Fibroblast of villous mesenchyme (primary cell): ENCODE data around the gene BMERB1. TPM values are rescaled to one million over a fixed set of nuclear protein-coding genes. Genes with fewer than 3 reads are reported as not detected.
A peak's percentile ranks its signal among the peaks of the same experiment; 100 is the strongest.

ENCODE experiments used
- DNase-seq: peaks from one replicate; pipeline ENCODE4 v3.0.0-alpha.2; 2010; ENCODE audit warnings: low read depth
- H3K4me3 ChIP-seq: 2 replicates; pipeline ENCODE4 v1.5.1; 2011; ENCODE audit warnings: low read depth, mild to moderate bottlenecking, low read length
- total RNA-seq: library from RNA; depleted of rRNA; stranded (reverse); fragments of >200 nt; gene quantifications from 2 replicates; pipeline ENCODE4 v1.2.3, GENCODE V29; 2012
- TF ChIP-seq, protein P1 (sequence below): IDR thresholded peaks from 2 replicates; pipeline ENCODE4 v1.5.1; 2012; ENCODE audit warnings: low read depth, mild to moderate bottlenecking, low read length; ENCODE audit not compliant: insufficient read depth

The BMERB1 gene
- total RNA-seq, 1 donor = 44.0 TPM

DNA sequence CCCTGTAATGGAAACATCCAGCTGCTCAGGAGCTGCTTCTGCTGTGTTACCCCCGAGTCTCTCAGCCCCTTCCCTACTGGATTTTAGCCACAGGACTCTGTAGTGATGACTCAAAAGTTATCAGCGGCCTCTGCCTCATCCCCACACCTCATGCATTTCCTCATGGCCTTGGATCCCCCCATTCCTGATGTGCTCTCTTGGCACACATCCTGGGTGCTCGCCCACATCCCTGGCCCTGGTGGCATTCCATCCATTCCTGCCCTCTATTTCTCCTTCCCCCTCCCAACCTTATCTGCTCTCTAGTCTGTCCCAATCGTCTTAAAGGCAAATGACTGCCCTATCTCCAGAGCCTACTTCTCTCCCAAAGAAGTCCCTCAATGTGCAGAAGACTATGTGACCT, 184.0 kb downstream of the BMERB1 start:
- TF ChIP-seq, protein P1, sequence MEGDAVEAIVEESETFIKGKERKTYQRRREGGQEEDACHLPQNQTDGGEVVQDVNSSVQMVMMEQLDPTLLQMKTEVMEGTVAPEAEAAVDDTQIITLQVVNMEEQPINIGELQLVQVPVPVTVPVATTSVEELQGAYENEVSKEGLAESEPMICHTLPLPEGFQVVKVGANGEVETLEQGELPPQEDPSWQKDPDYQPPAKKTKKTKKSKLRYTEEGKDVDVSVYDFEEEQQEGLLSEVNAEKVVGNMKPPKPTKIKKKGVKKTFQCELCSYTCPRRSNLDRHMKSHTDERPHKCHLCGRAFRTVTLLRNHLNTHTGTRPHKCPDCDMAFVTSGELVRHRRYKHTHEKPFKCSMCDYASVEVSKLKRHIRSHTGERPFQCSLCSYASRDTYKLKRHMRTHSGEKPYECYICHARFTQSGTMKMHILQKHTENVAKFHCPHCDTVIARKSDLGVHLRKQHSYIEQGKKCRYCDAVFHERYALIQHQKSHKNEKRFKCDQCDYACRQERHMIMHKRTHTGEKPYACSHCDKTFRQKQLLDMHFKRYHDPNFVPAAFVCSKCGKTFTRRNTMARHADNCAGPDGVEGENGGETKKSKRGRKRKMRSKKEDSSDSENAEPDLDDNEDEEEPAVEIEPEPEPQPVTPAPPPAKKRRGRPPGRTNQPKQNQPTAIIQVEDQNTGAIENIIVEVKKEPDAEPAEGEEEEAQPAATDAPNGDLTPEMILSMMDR = no peak
- H3K4me3 ChIP-seq = no peak overlapping the region

GRCh38 chr16:15620611-15621195, 186.3 kb downstream of the BMERB1 start:
- H3K4me3 ChIP-seq = no peak overlapping the region
- DNase-seq = no peak
- TF ChIP-seq, protein P1 = no peak

More for the DNA sequence above, 184.0 kb downstream of the BMERB1 start:
- peak; percentile 73 for DNase-seq

DNA sequence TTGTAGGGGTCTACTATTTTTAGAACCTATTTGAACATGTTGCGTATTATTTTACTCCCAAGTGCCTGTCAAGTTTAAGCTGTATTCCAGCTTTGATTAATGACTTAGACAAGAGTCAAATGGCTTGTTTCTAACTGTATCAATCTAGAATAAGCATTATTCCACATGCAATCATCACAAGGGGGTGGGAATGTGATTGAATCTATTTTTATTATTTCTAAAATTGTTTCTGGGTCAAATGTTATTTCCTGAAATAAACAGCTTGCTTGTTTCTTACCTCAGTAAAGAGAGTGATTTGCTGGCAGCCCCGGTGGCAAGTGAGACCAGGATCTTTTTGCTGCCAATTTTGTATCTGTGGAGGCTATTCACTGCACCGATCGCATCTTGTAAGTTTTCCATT, 187.1 kb downstream of the BMERB1 start:
- TF ChIP-seq, protein P1 = no peak
- DNase-seq = no peak
- H3K4me3 ChIP-seq = no peak overlapping the region

DNA sequence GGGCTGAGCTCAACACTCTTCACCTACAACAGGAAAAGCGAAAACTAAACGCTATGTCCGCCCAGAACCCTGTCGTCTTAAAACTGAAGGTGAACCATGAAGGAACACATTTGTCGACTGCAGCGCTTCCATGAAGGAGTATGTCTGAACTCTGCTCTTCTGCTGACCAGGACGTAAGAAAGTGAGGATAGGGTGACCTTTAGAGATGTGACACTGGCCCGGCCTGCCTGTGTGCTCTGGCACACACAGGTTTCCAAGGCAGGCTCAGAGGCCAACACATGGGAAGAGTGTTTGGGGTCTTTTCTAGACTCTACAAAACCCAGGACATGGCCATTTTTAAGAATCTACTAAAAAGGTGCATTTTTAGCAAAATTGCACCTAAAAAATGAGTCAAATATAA, 187.5 kb downstream of the BMERB1 start:
- TF ChIP-seq, protein P1 = no peak
- DNase-seq = no peak
- H3K4me3 ChIP-seq = no peak overlapping the region

DNA sequence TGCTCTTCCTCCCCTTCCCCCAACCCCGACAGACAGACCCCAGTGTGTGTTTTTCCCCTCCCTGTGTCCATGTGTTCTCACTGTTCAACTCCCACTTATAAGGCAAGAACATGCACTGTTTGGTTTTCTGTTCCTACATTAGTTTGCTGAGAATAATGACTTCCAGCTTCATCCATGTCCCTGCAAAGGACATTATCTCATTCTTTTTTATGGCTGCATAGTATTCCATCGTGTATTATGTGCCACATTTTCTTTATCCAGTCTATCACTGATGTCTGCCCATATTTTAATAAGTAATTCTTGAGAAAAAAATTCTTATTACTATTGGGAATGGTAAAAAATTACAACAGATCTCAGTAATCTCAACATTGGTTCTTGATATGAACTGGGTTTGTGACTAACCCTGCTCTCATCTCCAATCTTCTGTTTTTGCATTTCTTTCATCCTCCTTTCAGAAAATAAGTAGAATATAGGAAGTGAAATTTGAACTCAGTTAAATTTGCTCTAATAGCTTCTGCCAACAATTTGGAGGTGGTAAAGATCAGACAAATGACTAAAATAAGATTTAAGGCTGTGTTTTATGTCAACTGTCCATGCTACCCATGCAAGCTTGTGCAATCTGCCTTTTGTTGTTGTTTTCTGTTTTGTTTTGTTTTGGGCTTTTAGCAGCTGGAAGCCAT, 197.5 kb downstream of the BMERB1 start:
- TF ChIP-seq, protein P1 = no peak
- peak; percentile 60 for DNase-seq
- no peak overlapping the region for H3K4me3 ChIP-seq

- H3K4me3 ChIP-seq = no peak overlapping the region
- no peak for DNase-seq
- TF ChIP-seq, protein P1 = no peak
Observed at GRCh38 chr16:15635926-15636325, 201.5 kb downstream of the BMERB1 start.
